GM23338 (cell line): ENCODE results near the gene YTHDF2. TPM values are rescaled to one million over a fixed set of nuclear protein-coding genes. Genes with fewer than 3 reads are reported as not detected.

Experiments
- ATAC-seq: fragments of 200-7000 bp; cut with Tn5 transposase; 3 replicates; pipeline ENCODE4 v1.9.1; 2020
- DNase-seq: peaks from one replicate; pipeline ENCODE4 v3.0.0-alpha.2; 2015; ENCODE audit warnings: low spot score
- H2AFZ ChIP-seq: fragments of 200-600 bp; sonication (generic); 2 replicates; pipeline ENCODE4 v1.8.0; 2016; ENCODE audit warnings: antibody characterized with exemption, mild to moderate bottlenecking, moderate library complexity
- H3F3A ChIP-seq: fragments of 200-600 bp; sonication (generic); replicated peaks from 2 replicates; pipeline ENCODE4 v1.8.0; 2017; ENCODE audit warnings: antibody characterized with exemption, mixed run types, low read depth
- H3K27ac ChIP-seq: fragments of 200-600 bp; sonication (generic); 2 replicates; pipeline ENCODE4 v1.6.1; 2016; ENCODE audit warnings: low read depth
- H3K27me3 ChIP-seq: fragments of 200-600 bp; sonication (generic); 2 replicates; pipeline ENCODE4 v1.8.0; 2016; ENCODE audit warnings: mild to moderate bottlenecking, mixed run types, moderate library complexity; ENCODE audit not compliant: insufficient read depth
- H3K36me3 ChIP-seq: fragments of 200-600 bp; sonication (generic); 2 replicates; pipeline ENCODE4 v1.8.0; 2016; ENCODE audit warnings: mild to moderate bottlenecking; ENCODE audit not compliant: insufficient read depth
- H3K4me1 ChIP-seq: fragments of 200-600 bp; sonication (generic); 2 replicates; pipeline ENCODE4 v1.8.0; 2016; ENCODE audit warnings: mild to moderate bottlenecking, moderate library complexity; ENCODE audit not compliant: insufficient read depth
- H3K4me2 ChIP-seq: fragments of 200-600 bp; sonication (generic); 2 replicates; pipeline ENCODE4 v1.7.1; 2017; ENCODE audit warnings: mixed run types
- H3K4me3 ChIP-seq: fragments of 200-600 bp; sonication (generic); 2 replicates; pipeline ENCODE4 v1.6.1; 2016; ENCODE audit warnings: mixed run types
- H3K79me2 ChIP-seq: fragments of 200-600 bp; sonication (generic); replicated peaks from 2 replicates; pipeline ENCODE4 v1.8.0; 2017; ENCODE audit warnings: mild to moderate bottlenecking; ENCODE audit not compliant: insufficient read depth
- H3K9me2 ChIP-seq: fragments of 200-600 bp; sonication (generic); 2 replicates; pipeline ENCODE4 v1.8.0; 2017; ENCODE audit not compliant: insufficient read depth
- H4K20me1 ChIP-seq: fragments of 200-600 bp; sonication (generic); replicated peaks from 2 replicates; pipeline ENCODE4 v1.8.0; 2017; ENCODE audit warnings: mild to moderate bottlenecking; ENCODE audit not compliant: insufficient read depth
- H3K27ac Mint-ChIP-seq: 2 replicates; pipeline ENCODE4 v1.8.0; 2020; ENCODE audit warnings: inconsistent platforms, mild to moderate bottlenecking, moderate library complexity, mixed read lengths
- H3K27me3 Mint-ChIP-seq: 3 replicates; pipeline ENCODE4 v1.8.0; 2022; ENCODE audit warnings: low read depth, mild to moderate bottlenecking, moderate library complexity, mixed read lengths, inconsistent platforms; ENCODE audit not compliant: insufficient read depth, poor library complexity
- H3K36me3 Mint-ChIP-seq: 3 replicates; pipeline ENCODE4 v1.8.0; 2021; ENCODE audit warnings: low read depth, mild to moderate bottlenecking, inconsistent platforms, moderate library complexity, mixed read lengths
- H3K4me1 Mint-ChIP-seq: 3 replicates; pipeline ENCODE4 v1.8.0; 2020; ENCODE audit warnings: mild to moderate bottlenecking, inconsistent platforms, mixed read lengths
- H3K4me3 Mint-ChIP-seq: 3 replicates; pipeline ENCODE4 v1.8.0; 2021; ENCODE audit warnings: moderate library complexity, mild to moderate bottlenecking, inconsistent platforms, mixed read lengths
- H3K9me3 Mint-ChIP-seq: 3 replicates; pipeline ENCODE4 v1.8.0; 2020; ENCODE audit warnings: moderate library complexity, mild to moderate bottlenecking, inconsistent platforms, mixed read lengths
- CREB1 ChIP-seq: fragments of 250-450 bp; sonication (Bioruptor Pico); IDR thresholded peaks from 2 replicates; pipeline ENCODE4 v1.5.0; 2020; ENCODE audit warnings: low read depth, mild to moderate bottlenecking, moderate library complexity
- CTCF ChIP-seq, 2 experiments: fragments of 200-600 bp in 1 of 2; sonication (generic) in 1 of 2; conservative IDR thresholded peaks; 2 replicates each; pipeline versions ENCODE4 v1.5.1 to v1.6.1; 2016 to 2017; ENCODE audit warnings: antibody characterized with exemption in 2 of 2, low read depth in 2 of 2, mild to moderate bottlenecking in 2 of 2, moderate library complexity in 1 of 2
- EZH2 ChIP-seq: fragments of 200-600 bp; sonication (generic); IDR thresholded peaks from one replicate; pipeline ENCODE4 v1.8.0; 2017; ENCODE audit warnings: antibody characterized with exemption, mild to moderate bottlenecking, low read depth; ENCODE audit not compliant: unreplicated experiment
- EZH2phosphoT487 ChIP-seq: fragments of 200-600 bp; sonication (generic); IDR thresholded peaks from one replicate; pipeline ENCODE4 v1.8.1; 2018; ENCODE audit warnings: antibody characterized with exemption; ENCODE audit not compliant: unreplicated experiment
- JUNB ChIP-seq: IDR thresholded peaks from one replicate; pipeline ENCODE4 v1.6.1; 2016; ENCODE audit warnings: antibody characterized with exemption; ENCODE audit not compliant: unreplicated experiment
- NANOG ChIP-seq: IDR thresholded peaks from 2 replicates; pipeline ENCODE4 v1.6.1; 2016; ENCODE audit warnings: antibody characterized with exemption, borderline replicate concordance
- POLR2AphosphoS5 ChIP-seq: IDR thresholded peaks from 2 replicates; pipeline ENCODE4 v1.6.1; 2016; ENCODE audit warnings: antibody characterized with exemption, low read depth
- REST ChIP-seq: IDR thresholded peaks from one replicate; pipeline ENCODE4 v1.6.1; 2018; ENCODE audit warnings: antibody characterized with exemption; ENCODE audit not compliant: unreplicated experiment
- STAT1 ChIP-seq: IDR thresholded peaks from one replicate; pipeline ENCODE4 v1.6.1; 2016; ENCODE audit warnings: antibody characterized with exemption; ENCODE audit not compliant: unreplicated experiment
- ZNF462 ChIP-seq: fragments of 250-450 bp; sonication (Bioruptor Pico); IDR thresholded peaks from 2 replicates; pipeline ENCODE4 v1.5.0; 2020; ENCODE audit warnings: mild to moderate bottlenecking, moderate library complexity
- polyA plus RNA-seq: library from polyadenylated mRNA; unstranded; fragments of >200 nt; fragmentation: Nextera tagmentation; extraction: Ambion mirVana; gene quantifications from 2 replicates; pipeline ENCODE4 v1.2.1, GENCODE V29; 2016
- total RNA-seq: library from RNA; depleted of rRNA; stranded (reverse); fragments of >200 nt; shearing (Covaris generic); gene quantifications from 2 replicates; pipeline ENCODE4 v1.2.3, GENCODE V29; 2014

Gene YTHDF2
- total and polyA plus RNA-seq, 2 experiments from 2014 or later = 130 to 169 TPM

GRCh38 chr1:28718586-28719331 is 18.0 kb upstream of the YTHDF2 start:
- 0 out of 2 replicates have a peak, but pooled peaks cover 5% of the 10 kb centered on the region for H3K4me1 ChIP-seq
- peaks cover 14% of the 10 kb centered on the region for H3K36me3 Mint-ChIP-seq
- no peak overlapping the region for H3K27ac ChIP-seq
- no peak overlapping the region for H2AFZ ChIP-seq
- peaks cover 4% of the 10 kb centered on the region; the same call in 1 of the 3 replicates for H3K9me3 Mint-ChIP-seq
- H3K79me2 ChIP-seq = no peaks in the 10 kb centered on the region
- peaks cover 7% of the 10 kb centered on the region; the same call in 1 of the 3 replicates for H3K4me1 Mint-ChIP-seq
- no peaks in the 10 kb centered on the region for H3K27me3 Mint-ChIP-seq
- H4K20me1 ChIP-seq = no peaks in the 10 kb centered on the region
- no peak for TF ChIP-seq CREB1
- no peak for TF ChIP-seq POLR2AphosphoS5
- no peak for TF ChIP-seq JUNB
- no peak for TF ChIP-seq EZH2
- TF ChIP-seq STAT1 = no peak
- TF ChIP-seq REST = no peak
- no peak for TF ChIP-seq NANOG
- no peak for TF ChIP-seq CTCF (conservative IDR thresholded peaks at IDR 0.05; ENCODE audit: low read depth in 2 of 2)
- no peak for TF ChIP-seq EZH2phosphoT487
- no peak for TF ChIP-seq ZNF462
- ATAC-seq (peak; percentile 82), DNase-seq (no peak)
- no peak overlapping the region; the same call in 2 of the 3 replicates for H3K4me3 Mint-ChIP-seq
- H3K27ac Mint-ChIP-seq = peak overlapping the region; percentile 77; the same call in 1 of the 2 replicates
- H3K4me3 ChIP-seq = no peak overlapping the region
- H3K4me2 ChIP-seq = no peak overlapping the region
- H3K36me3 ChIP-seq = peaks cover 4% of the 10 kb centered on the region
- H3K9me2 ChIP-seq = no peaks in the 10 kb centered on the region
- no peaks in the 10 kb centered on the region for H3K27me3 ChIP-seq
- H3F3A ChIP-seq = peaks cover 17% of the 10 kb centered on the region; the same call in 1 of the 2 replicates
